HEK293 (cell line): ENCODE results near the gene CC2D1A.

Experiments used
- HOXC10 ChIP-seq: sonication (generic); formaldehyde crosslinking; IDR thresholded peaks from 2 replicates; pipeline ENCODE4 v1.8.1; 2023; ENCODE audit warnings: mild to moderate bottlenecking, missing genetic modification reagents
- MYNN ChIP-seq: fragments of 450-650 bp; formaldehyde crosslinking; IDR thresholded peaks from 2 replicates; pipeline ENCODE4 v1.5.1; 2016; ENCODE audit warnings: missing biosample characterization, missing genetic modification characterization, borderline replicate concordance
- PBX3 ChIP-seq: sonication (generic); formaldehyde crosslinking; IDR thresholded peaks from 2 replicates; pipeline ENCODE4 v1.8.1; 2022; ENCODE audit warnings: mild to moderate bottlenecking, moderate library complexity, missing genetic modification reagents
- ZFP37 ChIP-seq: fragments of 450-650 bp; formaldehyde crosslinking; IDR thresholded peaks from 2 replicates; pipeline ENCODE4 v1.5.1; 2016; ENCODE audit warnings: missing biosample characterization, missing genetic modification characterization
- ZFP69B ChIP-seq: fragments of 450-650 bp; formaldehyde crosslinking; IDR thresholded peaks from 2 replicates; pipeline ENCODE4 v1.5.1; 2016; ENCODE audit warnings: missing biosample characterization, missing genetic modification characterization
- ZIC2 ChIP-seq: fragments of 450-650 bp; formaldehyde crosslinking; IDR thresholded peaks from 2 replicates; pipeline ENCODE4 v1.5.1; 2016; ENCODE audit warnings: missing biosample characterization, missing genetic modification characterization
- ZNF146 ChIP-seq: fragments of 450-650 bp; formaldehyde crosslinking; IDR thresholded peaks from 2 replicates; pipeline ENCODE4 v1.5.1; 2016; ENCODE audit warnings: missing biosample characterization, missing genetic modification characterization
- ZNF211 ChIP-seq: fragments of 450-650 bp; formaldehyde crosslinking; IDR thresholded peaks from 2 replicates; pipeline ENCODE4 v1.5.1; 2016; ENCODE audit warnings: low read depth, missing biosample characterization, missing genetic modification characterization
- ZNF311 ChIP-seq: fragments of 450-650 bp; formaldehyde crosslinking; IDR thresholded peaks from 2 replicates; pipeline ENCODE4 v1.5.1; 2017; ENCODE audit warnings: missing biosample characterization, missing genetic modification characterization, borderline replicate concordance
- ZNF350 ChIP-seq: fragments of 450-650 bp; formaldehyde crosslinking; IDR thresholded peaks from 2 replicates; pipeline ENCODE4 v1.5.0; 2017; ENCODE audit warnings: missing biosample characterization, mild to moderate bottlenecking, missing genetic modification characterization
- ZNF416 ChIP-seq: fragments of 450-650 bp; formaldehyde crosslinking; IDR thresholded peaks from 2 replicates; pipeline ENCODE4 v1.5.1; 2016; ENCODE audit warnings: missing biosample characterization, missing genetic modification characterization
- ZNF433 ChIP-seq: fragments of 450-650 bp; formaldehyde crosslinking; IDR thresholded peaks from 2 replicates; pipeline ENCODE4 v1.5.1; 2016; ENCODE audit warnings: missing biosample characterization, missing genetic modification characterization, low read depth
- ZNF792 ChIP-seq: fragments of 450-650 bp; formaldehyde crosslinking; IDR thresholded peaks from 2 replicates; pipeline ENCODE4 v1.5.1; 2016; ENCODE audit warnings: missing biosample characterization, missing genetic modification characterization
- ZNF837 ChIP-seq: fragments of 450-650 bp; formaldehyde crosslinking; IDR thresholded peaks from 2 replicates; pipeline ENCODE4 v1.5.1; 2016; ENCODE audit warnings: missing biosample characterization, missing genetic modification characterization
- ZSCAN4 ChIP-seq: fragments of 450-650 bp; formaldehyde crosslinking; IDR thresholded peaks from 2 replicates; pipeline ENCODE4 v1.5.1; 2017; ENCODE audit warnings: missing biosample characterization, missing genetic modification characterization
- TF ChIP-seq, protein P1 (sequence below): fragments of 450-650 bp; formaldehyde crosslinking; IDR thresholded peaks from 2 replicates; pipeline ENCODE4 v1.5.1; 2016; ENCODE audit warnings: missing biosample characterization, missing genetic modification characterization
- TF ChIP-seq, protein P2 (sequence below): fragments of 450-650 bp; formaldehyde crosslinking; IDR thresholded peaks from 2 replicates; pipeline ENCODE4 v1.5.1; 2016; ENCODE audit warnings: missing biosample characterization, missing genetic modification characterization
- TF ChIP-seq, protein P3 (sequence below): fragments of 450-650 bp; formaldehyde crosslinking; IDR thresholded peaks from 2 replicates; pipeline ENCODE4 v1.5.0; 2017; ENCODE audit warnings: missing biosample characterization, missing genetic modification characterization, borderline replicate concordance
- TF ChIP-seq, protein P4 (sequence below): fragments of 450-650 bp; formaldehyde crosslinking; IDR thresholded peaks from 2 replicates; pipeline ENCODE4 v1.5.1; 2016; ENCODE audit warnings: missing biosample characterization, missing genetic modification characterization, borderline replicate concordance
- TF ChIP-seq, protein P5 (sequence below): fragments of 450-650 bp; formaldehyde crosslinking; IDR thresholded peaks from 2 replicates; pipeline ENCODE4 v1.5.1; 2017; ENCODE audit warnings: missing biosample characterization, mild to moderate bottlenecking, missing genetic modification characterization, moderate library complexity
- TF ChIP-seq, protein P6 (sequence below): fragments of 450-650 bp; formaldehyde crosslinking; IDR thresholded peaks from 2 replicates; pipeline ENCODE4 v1.5.1; 2016; ENCODE audit warnings: missing biosample characterization, missing genetic modification characterization

Gene CC2D1A

GRCh38 chr19:13861714-13862531 lies 44.1 kb upstream of the CC2D1A start (continued):
- TF ChIP-seq ZNF350 (tag by site-specific recombination) = no peak
- no peak for TF ChIP-seq ZNF146 (tag by site-specific recombination)
- TF ChIP-seq, protein P1, sequence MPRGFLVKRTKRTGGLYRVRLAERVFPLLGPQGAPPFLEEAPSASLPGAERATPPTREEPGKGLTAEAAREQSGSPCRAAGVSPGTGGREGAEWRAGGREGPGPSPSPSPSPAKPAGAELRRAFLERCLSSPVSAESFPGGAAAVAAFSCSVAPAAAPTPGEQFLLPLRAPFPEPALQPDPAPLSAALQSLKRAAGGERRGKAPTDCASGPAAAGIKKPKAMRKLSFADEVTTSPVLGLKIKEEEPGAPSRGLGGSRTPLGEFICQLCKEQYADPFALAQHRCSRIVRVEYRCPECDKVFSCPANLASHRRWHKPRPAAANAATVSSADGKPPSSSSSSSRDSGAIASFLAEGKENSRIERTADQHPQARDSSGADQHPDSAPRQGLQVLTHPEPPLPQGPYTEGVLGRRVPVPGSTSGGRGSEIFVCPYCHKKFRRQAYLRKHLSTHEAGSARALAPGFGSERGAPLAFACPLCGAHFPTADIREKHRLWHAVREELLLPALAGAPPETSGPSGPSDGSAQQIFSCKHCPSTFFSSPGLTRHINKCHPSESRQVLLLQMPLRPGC (tag by site-specific recombination) = no peak; the same call in 1 of the 2 replicates
- TF ChIP-seq, protein P2, sequence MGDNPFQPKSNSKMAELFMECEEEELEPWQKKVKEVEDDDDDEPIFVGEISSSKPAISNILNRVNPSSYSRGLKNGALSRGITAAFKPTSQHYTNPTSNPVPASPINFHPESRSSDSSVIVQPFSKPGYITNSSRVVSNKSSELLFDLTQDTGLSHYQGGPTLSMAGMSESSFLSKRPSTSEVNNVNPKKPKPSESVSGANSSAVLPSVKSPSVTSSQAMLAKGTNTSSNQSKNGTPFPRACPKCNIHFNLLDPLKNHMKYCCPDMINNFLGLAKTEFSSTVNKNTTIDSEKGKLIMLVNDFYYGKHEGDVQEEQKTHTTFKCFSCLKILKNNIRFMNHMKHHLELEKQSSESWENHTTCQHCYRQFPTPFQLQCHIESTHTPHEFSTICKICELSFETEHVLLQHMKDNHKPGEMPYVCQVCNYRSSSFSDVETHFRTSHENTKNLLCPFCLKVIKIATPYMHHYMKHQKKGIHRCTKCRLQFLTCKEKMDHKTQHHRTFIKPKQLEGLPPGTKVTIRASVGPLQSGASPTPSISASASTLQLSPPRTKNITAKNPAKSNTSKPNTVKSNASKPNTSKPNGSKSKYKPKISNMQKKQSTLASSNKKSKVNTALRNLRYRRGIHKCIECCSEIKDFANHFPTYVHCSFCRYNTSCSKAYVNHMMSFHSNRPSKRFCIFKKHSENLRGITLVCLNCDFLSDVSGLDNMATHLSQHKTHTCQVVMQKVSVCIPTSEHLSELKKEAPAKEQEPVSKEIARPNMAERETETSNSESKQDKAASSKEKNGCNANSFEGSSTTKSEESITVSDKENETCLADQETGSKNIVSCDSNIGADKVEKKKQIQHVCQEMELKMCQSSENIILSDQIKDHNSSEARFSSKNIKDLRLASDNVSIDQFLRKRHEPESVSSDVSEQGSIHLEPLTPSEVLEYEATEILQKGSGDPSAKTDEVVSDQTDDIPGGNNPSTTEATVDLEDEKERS (tag by site-specific recombination) = no peak
- TF ChIP-seq, protein P3, sequence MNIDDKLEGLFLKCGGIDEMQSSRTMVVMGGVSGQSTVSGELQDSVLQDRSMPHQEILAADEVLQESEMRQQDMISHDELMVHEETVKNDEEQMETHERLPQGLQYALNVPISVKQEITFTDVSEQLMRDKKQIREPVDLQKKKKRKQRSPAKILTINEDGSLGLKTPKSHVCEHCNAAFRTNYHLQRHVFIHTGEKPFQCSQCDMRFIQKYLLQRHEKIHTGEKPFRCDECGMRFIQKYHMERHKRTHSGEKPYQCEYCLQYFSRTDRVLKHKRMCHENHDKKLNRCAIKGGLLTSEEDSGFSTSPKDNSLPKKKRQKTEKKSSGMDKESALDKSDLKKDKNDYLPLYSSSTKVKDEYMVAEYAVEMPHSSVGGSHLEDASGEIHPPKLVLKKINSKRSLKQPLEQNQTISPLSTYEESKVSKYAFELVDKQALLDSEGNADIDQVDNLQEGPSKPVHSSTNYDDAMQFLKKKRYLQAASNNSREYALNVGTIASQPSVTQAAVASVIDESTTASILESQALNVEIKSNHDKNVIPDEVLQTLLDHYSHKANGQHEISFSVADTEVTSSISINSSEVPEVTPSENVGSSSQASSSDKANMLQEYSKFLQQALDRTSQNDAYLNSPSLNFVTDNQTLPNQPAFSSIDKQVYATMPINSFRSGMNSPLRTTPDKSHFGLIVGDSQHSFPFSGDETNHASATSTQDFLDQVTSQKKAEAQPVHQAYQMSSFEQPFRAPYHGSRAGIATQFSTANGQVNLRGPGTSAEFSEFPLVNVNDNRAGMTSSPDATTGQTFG = no peak
- no peak for TF ChIP-seq ZFP69B (tag by site-specific recombination)
- TF ChIP-seq ZNF837 (tag by site-specific recombination) = no peak
- TF ChIP-seq, protein P4, sequence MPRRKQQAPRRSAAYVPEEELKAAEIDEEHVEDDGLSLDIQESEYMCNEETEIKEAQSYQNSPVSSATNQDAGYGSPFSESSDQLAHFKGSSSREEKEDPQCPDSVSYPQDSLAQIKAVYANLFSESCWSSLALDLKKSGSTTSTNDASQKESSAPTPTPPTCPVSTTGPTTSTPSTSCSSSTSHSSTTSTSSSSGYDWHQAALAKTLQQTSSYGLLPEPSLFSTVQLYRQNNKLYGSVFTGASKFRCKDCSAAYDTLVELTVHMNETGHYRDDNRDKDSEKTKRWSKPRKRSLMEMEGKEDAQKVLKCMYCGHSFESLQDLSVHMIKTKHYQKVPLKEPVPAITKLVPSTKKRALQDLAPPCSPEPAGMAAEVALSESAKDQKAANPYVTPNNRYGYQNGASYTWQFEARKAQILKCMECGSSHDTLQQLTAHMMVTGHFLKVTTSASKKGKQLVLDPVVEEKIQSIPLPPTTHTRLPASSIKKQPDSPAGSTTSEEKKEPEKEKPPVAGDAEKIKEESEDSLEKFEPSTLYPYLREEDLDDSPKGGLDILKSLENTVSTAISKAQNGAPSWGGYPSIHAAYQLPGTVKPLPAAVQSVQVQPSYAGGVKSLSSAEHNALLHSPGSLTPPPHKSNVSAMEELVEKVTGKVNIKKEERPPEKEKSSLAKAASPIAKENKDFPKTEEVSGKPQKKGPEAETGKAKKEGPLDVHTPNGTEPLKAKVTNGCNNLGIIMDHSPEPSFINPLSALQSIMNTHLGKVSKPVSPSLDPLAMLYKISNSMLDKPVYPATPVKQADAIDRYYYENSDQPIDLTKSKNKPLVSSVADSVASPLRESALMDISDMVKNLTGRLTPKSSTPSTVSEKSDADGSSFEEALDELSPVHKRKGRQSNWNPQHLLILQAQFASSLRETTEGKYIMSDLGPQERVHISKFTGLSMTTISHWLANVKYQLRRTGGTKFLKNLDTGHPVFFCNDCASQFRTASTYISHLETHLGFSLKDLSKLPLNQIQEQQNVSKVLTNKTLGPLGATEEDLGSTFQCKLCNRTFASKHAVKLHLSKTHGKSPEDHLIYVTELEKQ (tag by site-specific recombination) = no peak
- no peak for TF ChIP-seq HOXC10 (CRISPR knock-in tag)
- TF ChIP-seq ZFP37 = peak; percentile 26; the same call in 1 of the 2 replicates
- no peak for TF ChIP-seq ZNF433 (tag by site-specific recombination)
- no peak for TF ChIP-seq ZNF311 (tag by site-specific recombination)
- TF ChIP-seq ZSCAN4 = no peak
- TF ChIP-seq, protein P5, sequence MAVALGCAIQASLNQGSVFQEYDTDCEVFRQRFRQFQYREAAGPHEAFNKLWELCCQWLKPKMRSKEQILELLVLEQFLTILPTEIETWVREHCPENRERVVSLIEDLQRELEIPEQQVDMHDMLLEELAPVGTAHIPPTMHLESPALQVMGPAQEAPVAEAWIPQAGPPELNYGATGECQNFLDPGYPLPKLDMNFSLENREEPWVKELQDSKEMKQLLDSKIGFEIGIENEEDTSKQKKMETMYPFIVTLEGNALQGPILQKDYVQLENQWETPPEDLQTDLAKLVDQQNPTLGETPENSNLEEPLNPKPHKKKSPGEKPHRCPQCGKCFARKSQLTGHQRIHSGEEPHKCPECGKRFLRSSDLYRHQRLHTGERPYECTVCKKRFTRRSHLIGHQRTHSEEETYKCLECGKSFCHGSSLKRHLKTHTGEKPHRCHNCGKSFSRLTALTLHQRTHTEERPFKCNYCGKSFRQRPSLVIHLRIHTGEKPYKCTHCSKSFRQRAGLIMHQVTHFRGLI = no peak
- peak; percentile 68 for TF ChIP-seq ZIC2
- TF ChIP-seq ZNF416 (tag by site-specific recombination) = no peak
- TF ChIP-seq, protein P6, sequence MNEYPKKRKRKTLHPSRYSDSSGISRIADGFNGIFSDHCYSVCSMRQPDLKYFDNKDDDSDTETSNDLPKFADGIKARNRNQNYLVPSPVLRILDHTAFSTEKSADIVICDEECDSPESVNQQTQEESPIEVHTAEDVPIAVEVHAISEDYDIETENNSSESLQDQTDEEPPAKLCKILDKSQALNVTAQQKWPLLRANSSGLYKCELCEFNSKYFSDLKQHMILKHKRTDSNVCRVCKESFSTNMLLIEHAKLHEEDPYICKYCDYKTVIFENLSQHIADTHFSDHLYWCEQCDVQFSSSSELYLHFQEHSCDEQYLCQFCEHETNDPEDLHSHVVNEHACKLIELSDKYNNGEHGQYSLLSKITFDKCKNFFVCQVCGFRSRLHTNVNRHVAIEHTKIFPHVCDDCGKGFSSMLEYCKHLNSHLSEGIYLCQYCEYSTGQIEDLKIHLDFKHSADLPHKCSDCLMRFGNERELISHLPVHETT = peak; percentile 69
- no peak for TF ChIP-seq PBX3 (CRISPR knock-in tag)
- TF ChIP-seq ZNF211 (tag by site-specific recombination) = no peak
- no peak for TF ChIP-seq ZNF792 (tag by site-specific recombination)
- no peak for TF ChIP-seq MYNN
